ENCODE measurements around the gene IBA57.

- TF ChIP-seq, protein P1, sequence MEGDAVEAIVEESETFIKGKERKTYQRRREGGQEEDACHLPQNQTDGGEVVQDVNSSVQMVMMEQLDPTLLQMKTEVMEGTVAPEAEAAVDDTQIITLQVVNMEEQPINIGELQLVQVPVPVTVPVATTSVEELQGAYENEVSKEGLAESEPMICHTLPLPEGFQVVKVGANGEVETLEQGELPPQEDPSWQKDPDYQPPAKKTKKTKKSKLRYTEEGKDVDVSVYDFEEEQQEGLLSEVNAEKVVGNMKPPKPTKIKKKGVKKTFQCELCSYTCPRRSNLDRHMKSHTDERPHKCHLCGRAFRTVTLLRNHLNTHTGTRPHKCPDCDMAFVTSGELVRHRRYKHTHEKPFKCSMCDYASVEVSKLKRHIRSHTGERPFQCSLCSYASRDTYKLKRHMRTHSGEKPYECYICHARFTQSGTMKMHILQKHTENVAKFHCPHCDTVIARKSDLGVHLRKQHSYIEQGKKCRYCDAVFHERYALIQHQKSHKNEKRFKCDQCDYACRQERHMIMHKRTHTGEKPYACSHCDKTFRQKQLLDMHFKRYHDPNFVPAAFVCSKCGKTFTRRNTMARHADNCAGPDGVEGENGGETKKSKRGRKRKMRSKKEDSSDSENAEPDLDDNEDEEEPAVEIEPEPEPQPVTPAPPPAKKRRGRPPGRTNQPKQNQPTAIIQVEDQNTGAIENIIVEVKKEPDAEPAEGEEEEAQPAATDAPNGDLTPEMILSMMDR (IDR thresholded peaks at IDR 0.05) = no peak
- TF ChIP-seq POLR2A (IDR thresholded peaks at IDR 0.05) = no peak
Observed at GRCh38 chr1:228206582-228207351, 41.2 kb downstream of the IBA57 start.
